Choroid plexus epithelial cell (primary cell): ENCODE data around the gene AP2A2.
A peak's percentile ranks its signal among the peaks of the same experiment; 100 is the strongest.

ENCODE experiments used
- DNase-seq: peaks from one replicate; pipeline ENCODE4 v3.0.0-alpha.2; 2010; ENCODE audit warnings: low read depth
- H3K4me3 ChIP-seq: 2 replicates; pipeline ENCODE4 v1.5.1; 2011; ENCODE audit warnings: low read depth, mild to moderate bottlenecking, control low read depth, low read length, moderate library complexity
- TF ChIP-seq, protein P1 (sequence below): conservative IDR thresholded peaks from 2 replicates; pipeline ENCODE4 v1.5.1; 2011; ENCODE audit warnings: low read depth, mild to moderate bottlenecking, control low read depth, inconsistent platforms, low read length, moderate library complexity

Gene AP2A2

DNA sequence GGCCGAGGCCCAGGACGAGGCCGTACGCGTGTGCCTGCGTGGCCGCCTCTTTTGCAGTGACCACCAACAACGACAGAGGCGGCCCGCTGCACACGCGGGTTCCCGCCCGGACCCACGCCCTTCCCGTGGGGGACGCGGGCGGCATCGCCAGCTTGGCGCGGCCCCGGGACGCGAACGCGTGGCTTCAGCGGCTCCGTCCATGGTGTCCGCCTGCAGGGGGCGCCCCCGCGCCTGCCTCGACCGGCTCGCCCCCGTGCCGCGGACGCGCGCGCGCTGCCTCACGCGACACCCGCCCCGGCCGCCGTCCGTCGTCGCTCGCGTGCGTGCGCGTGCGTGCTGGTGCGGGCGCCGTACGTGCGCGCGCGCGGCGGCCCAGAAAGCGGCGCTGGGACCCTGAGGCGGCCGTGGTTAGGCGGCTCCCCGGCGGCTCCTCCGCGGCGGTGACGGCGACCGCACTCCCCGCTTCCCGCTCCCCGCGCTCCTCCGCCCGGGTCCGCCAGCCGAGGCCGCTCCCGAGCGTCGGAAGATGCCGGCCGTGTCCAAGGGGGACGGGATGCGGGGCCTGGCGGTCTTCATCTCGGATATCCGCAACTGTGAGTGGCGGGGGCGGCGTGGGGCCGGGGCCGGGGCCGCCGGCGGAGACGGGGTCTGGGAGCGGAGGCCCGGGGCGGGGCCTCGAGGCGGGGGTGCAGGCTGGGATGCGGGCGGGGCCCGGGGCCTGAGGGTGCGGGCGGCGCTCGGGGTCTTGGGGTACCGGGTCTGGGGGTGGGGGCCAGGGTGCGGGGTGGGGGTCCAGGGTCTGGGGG lies at the start of gene AP2A2:
TSS of gene AP2A2 (plus strand) at position 375 of the 806 bp plus-strand sequence. CDS start at position 527, 152 bp downstream.
- TF ChIP-seq, protein P1, sequence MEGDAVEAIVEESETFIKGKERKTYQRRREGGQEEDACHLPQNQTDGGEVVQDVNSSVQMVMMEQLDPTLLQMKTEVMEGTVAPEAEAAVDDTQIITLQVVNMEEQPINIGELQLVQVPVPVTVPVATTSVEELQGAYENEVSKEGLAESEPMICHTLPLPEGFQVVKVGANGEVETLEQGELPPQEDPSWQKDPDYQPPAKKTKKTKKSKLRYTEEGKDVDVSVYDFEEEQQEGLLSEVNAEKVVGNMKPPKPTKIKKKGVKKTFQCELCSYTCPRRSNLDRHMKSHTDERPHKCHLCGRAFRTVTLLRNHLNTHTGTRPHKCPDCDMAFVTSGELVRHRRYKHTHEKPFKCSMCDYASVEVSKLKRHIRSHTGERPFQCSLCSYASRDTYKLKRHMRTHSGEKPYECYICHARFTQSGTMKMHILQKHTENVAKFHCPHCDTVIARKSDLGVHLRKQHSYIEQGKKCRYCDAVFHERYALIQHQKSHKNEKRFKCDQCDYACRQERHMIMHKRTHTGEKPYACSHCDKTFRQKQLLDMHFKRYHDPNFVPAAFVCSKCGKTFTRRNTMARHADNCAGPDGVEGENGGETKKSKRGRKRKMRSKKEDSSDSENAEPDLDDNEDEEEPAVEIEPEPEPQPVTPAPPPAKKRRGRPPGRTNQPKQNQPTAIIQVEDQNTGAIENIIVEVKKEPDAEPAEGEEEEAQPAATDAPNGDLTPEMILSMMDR, result peak; percentile 45
- peak; percentile 92 for DNase-seq
- H3K4me3 ChIP-seq, result peak within 1 kb of the TSS; percentile 80

DNA sequence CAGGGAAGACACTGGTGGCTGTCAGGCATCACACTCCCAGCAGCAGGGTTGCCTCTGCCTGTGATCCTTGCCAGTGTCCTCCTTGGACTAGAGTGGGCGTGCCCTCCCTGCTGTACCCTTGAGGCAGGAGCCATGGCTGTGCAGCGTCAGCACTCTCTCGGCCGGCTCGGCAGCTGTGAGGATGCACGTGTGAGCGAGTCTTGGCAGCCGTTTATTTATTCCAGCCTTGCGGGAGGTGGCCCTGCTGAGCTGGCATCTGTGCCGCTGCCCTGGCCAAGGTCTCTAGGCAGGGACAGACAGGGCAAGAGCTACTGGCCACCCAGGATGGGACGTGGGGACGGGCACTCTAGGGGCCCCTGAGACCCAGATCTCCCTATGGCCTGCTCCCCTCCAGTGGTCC lies 49.1 kb upstream of the AP2A2 start:
- TF ChIP-seq, protein P1, result no peak
- no peak for DNase-seq
- no peak overlapping the region for H3K4me3 ChIP-seq

DNA sequence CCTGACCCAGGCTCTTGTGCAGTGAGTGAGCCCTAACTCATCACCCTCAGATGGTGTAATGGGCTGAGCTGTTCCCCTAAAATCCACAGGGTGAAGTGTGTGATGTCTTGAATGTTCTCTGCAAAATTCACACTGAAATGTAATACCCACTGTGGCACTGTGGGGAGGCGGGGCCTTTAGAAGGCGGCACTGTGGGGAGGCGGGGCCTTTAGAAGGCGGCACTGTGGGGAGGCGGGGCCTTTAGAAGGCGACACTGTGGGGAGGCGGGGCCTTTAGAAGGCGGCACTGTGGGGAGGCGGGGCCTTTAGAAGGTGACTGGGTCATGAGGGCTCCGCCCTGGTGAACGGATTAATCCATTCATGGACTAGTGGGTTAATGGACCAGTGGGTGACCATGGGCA lies 48.1 kb upstream of the AP2A2 start:
- TF ChIP-seq, protein P1, result no peak
- H3K4me3 ChIP-seq, result no peak overlapping the region
- no peak for DNase-seq

DNA sequence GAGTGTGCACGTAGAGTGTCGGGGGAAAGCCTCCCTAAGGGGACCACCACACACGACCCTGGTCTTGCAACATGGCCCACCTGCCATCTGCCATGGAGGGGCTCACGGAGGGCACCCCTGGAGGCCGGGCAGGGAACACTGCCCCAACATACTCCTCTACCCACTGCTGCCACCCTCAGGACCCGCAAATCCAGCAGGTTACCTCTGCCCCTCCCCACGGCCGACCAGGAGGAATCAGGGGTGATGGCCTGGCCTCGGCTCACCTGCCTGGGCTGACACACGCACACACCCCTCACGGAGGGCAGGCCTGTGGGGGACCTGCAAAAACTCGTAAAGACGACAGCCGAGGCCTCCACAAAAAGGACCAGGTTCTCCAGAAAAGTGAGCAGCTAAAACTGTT lies 45.2 kb upstream of the AP2A2 start:
- TF ChIP-seq, protein P1, result no peak
- no peak overlapping the region for H3K4me3 ChIP-seq
- DNase-seq, result no peak

DNA sequence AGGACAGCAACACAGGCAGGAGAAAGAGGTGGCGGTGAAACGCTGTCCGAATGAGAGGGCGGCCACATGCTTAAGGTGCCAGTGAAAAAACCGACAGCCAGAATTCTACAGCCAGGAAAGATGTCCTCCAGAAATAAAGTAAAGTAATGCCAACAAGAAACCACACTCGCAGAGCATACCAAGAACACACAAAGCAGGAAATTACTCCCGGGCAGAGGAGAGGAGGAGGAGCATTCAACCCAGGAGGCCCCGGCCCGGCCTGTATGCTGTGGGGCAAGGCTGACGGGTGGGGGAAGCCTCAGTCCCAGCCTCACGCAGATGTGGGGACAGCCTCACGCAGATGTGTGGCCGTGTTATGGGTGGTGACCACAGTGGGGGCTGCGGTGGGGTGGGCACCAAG lies 43.1 kb upstream of the AP2A2 start:
- DNase-seq, result peak; percentile 35

DNA sequence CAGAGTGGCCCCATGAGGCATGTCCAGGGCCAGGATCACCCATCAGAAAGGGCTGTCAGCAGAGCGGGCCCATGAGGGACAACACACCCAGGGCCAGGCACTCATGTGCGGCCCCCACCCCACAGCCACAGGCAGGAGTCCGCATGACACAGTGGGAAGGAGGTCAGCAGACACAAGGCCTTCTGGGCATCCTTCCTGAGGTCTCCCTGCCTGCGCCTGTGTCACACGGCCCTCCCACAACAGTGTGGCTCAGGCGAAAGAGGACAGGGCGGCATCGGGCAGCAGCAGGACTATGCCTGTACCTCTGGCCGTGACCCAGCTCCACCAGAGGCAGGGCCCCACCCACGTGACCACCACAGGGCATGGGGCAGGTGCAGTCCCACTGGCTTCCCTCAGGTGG lies 42.1 kb upstream of the AP2A2 start:
- H3K4me3 ChIP-seq, result no peak overlapping the region
- TF ChIP-seq, protein P1, result no peak
- DNase-seq, result no peak

More for the DNA sequence above, 43.1 kb upstream of the AP2A2 start:
- H3K4me3 ChIP-seq, result no peak overlapping the region
- TF ChIP-seq, protein P1, result no peak

DNA sequence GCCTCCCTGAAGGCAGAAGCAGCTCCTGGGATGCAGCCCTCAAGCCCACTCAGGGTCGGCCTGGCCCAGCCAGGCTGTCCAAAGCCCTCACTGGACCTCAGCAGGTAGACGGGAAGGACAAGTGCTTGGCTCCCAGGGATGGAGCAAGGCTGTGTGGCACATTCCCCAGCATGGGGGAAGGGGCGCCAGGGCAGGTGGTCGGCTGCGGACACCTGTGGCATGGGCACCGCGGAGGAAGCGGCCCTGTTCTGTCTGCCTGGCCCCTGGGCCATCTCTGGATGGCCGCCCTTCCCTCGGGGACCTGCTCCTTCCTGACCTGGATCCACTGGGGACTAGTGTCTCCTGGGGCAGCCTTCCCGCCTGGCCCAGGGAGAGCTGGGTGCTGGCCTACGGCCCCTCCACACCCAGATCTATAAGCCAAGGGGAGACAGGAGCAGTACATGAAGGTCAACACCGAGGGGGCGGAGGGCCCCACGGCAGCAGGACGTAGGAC lies 41.0 kb upstream of the AP2A2 start:
- TF ChIP-seq, protein P1, result no peak

More for the DNA sequence above, 41.0 kb upstream of the AP2A2 start:
- DNase-seq, result no peak
- no peak overlapping the region for H3K4me3 ChIP-seq
